IMR-90 (cell line): ENCODE measurements around the gene PCNX2.

Experiments used
- MAFK ChIP-seq: IDR thresholded peaks from 2 replicates; pipeline ENCODE4 v1.6.1; 2012; ENCODE audit warnings: low read depth, low read length, improper control_type of control experiment
- POLR2A ChIP-seq: IDR thresholded peaks from 2 replicates; pipeline ENCODE4 v1.6.1; 2012; ENCODE audit warnings: mild to moderate bottlenecking, low read depth, low read length

DNA sequence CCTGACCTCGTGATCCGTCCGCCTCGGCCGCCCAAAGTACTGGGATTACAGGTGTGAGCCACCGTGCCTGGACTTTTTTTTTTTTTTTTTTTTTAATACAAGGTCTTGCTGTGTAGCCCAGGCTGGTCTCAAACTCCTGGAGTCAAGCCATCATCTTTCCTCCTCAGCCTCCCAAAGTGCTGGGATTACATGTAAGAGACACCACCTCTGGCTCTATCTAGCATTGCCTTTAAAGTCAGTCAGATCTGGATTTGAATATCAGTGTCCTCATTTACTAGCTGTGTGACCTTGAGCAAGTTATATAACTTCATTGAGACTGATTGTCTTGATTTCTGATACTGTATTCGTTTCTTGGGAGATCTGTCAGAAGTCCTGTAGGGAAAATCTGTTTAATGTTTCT is 38.6 kb upstream of the PCNX2 start:
- TF ChIP-seq POLR2A, result no peak
- no peak for TF ChIP-seq MAFK
